A673 (cell line): ENCODE results near the gene SCAMP5. TPM values are rescaled to one million over a fixed set of nuclear protein-coding genes. Genes with fewer than 3 reads are reported as not detected.

Source experiments
- BruUV-seq: library from RNA; stranded (reverse); fragments of 400-500 nt; replicated peaks from 2 replicates; lab custom pipeline; 2021; lab: Mats Ljungman, UMichigan
- CTCF ChIA-PET: fragments of 300-600 bp; sonication (Branson Sonifier 250); formaldehyde crosslinking; loops from one replicate; lab custom pipeline; 2022; ENCODE audit warnings: antibody characterized with exemption; lab: Charles Lee
- POLR2A ChIA-PET: fragments of 300-600 bp; sonication (Branson Sonifier 250); formaldehyde crosslinking; loops from one replicate; lab custom pipeline; 2022; ENCODE audit warnings: antibody characterized with exemption; ENCODE audit not compliant: low non-redundant PET; lab: Charles Lee
- DNase-seq: peaks from one replicate; pipeline ENCODE4 v3.0.0-alpha.2; 2015; ENCODE audit warnings: low spot score
- H3K27ac ChIP-seq: fragments of 200-600 bp; sonication (generic); 2 replicates; pipeline ENCODE4 v1.5.1; 2016; ENCODE audit warnings: mixed run types, low read depth, mild to moderate bottlenecking, mixed read lengths, antibody characterized with exemption, low read length; ENCODE audit not compliant: poor library complexity, severe bottlenecking
- H3K27me3 ChIP-seq: fragments of 200-600 bp; sonication (generic); replicated peaks from 2 replicates; pipeline ENCODE4 v1.6.1; 2017; ENCODE audit warnings: mixed run types, low read depth, mild to moderate bottlenecking, mixed read lengths, antibody characterized with exemption, low read length; ENCODE audit not compliant: insufficient read depth, poor library complexity
- H3K36me3 ChIP-seq: fragments of 200-600 bp; sonication (generic); 2 replicates; pipeline ENCODE4 v1.6.1; 2016; ENCODE audit warnings: mixed run types, mild to moderate bottlenecking, mixed read lengths, antibody characterized with exemption, low read length; ENCODE audit not compliant: insufficient read depth, poor library complexity, severe bottlenecking
- H3K4me1 ChIP-seq: fragments of 200-600 bp; sonication (generic); 2 replicates; pipeline ENCODE4 v1.6.1; 2017; ENCODE audit warnings: mixed run types, mild to moderate bottlenecking, mixed read lengths, antibody characterized with exemption, low read length; ENCODE audit not compliant: insufficient read depth, poor library complexity, severe bottlenecking
- H3K4me3 ChIP-seq: fragments of 200-600 bp; sonication (generic); 2 replicates; pipeline ENCODE4 v1.5.1; 2016; ENCODE audit warnings: low read depth, mixed run types, mild to moderate bottlenecking, mixed read lengths, low read length; ENCODE audit not compliant: poor library complexity, severe bottlenecking
- H3K9me3 ChIP-seq: fragments of 200-600 bp; sonication (generic); 2 replicates; pipeline ENCODE4 v1.6.1; 2016; ENCODE audit warnings: mixed run types, low read depth, mild to moderate bottlenecking, mixed read lengths, antibody characterized with exemption, low read length; ENCODE audit not compliant: poor library complexity, severe bottlenecking
- EZH2 ChIP-seq: fragments of 200-600 bp; sonication (generic); IDR thresholded peaks from 2 replicates; pipeline ENCODE4 v1.6.1; 2017; ENCODE audit warnings: borderline replicate concordance, low read depth, mild to moderate bottlenecking, mixed read lengths, antibody characterized with exemption, low read length; ENCODE audit not compliant: poor library complexity, severe bottlenecking
- intact Hi-C: fragments of 100-400 bp; cut with micrococcal nuclease; formaldehyde crosslinking; loops from one replicate; pipeline ENCODE4 v1.10.0; 2022; ENCODE audit not compliant: unreplicated experiment
- total RNA-seq: library from RNA; stranded (reverse); gene quantifications from 2 replicates; pipeline ENCODE4 v1.2.3, GENCODE V29; 2021
- TF ChIP-seq, protein P1 (sequence below): fragments of 300-800, 200-600 bp; sonication (generic); conservative IDR thresholded peaks from 2 replicates; pipeline ENCODE4 v1.5.1; 2017; ENCODE audit warnings: low read depth, mild to moderate bottlenecking, antibody characterized with exemption, low read length, moderate library complexity, mixed read lengths

Gene SCAMP5
- total RNA-seq, 1 experiment from 2014 or later, result 3.8 TPM

DNA sequence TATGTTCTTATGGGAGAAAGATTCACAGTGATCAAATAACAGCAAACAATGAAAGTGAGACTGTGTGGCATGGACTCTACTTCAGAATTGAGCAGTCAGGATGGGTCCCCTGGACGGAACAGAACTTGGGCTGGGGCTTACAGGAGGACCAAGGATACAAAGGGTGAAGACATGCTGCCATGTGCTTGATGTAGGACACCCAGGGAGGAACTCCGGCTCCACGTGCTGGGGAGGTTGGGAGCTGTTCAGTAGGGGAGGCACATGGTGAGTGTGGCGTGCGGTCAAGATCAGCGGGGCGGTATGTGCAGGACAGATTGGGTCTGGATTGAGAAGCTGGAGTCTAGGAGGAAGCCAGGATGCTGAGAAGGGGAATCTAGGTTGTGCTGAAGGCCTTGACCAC lies 60.7 kb downstream of the SCAMP5 start:
- H3K4me1 ChIP-seq, result peaks cover 5% of the 10 kb centered on the region
- BruUV-seq, result no TSS peak
- DNase-seq, result no peak
- ChIA-PET CTCF (no interaction called here), POLR2A (no interaction called here)
- TF ChIP-seq, protein P1, sequence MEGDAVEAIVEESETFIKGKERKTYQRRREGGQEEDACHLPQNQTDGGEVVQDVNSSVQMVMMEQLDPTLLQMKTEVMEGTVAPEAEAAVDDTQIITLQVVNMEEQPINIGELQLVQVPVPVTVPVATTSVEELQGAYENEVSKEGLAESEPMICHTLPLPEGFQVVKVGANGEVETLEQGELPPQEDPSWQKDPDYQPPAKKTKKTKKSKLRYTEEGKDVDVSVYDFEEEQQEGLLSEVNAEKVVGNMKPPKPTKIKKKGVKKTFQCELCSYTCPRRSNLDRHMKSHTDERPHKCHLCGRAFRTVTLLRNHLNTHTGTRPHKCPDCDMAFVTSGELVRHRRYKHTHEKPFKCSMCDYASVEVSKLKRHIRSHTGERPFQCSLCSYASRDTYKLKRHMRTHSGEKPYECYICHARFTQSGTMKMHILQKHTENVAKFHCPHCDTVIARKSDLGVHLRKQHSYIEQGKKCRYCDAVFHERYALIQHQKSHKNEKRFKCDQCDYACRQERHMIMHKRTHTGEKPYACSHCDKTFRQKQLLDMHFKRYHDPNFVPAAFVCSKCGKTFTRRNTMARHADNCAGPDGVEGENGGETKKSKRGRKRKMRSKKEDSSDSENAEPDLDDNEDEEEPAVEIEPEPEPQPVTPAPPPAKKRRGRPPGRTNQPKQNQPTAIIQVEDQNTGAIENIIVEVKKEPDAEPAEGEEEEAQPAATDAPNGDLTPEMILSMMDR, result no peak
- no peak for TF ChIP-seq EZH2
- H3K27ac ChIP-seq, result no peak overlapping the region
- no peaks in the 10 kb centered on the region for H3K9me3 ChIP-seq
- no peaks in the 10 kb centered on the region for H3K27me3 ChIP-seq
- intact Hi-C loops, result no loop called here
- no peak overlapping the region for H3K4me3 ChIP-seq
- no peaks in the 10 kb centered on the region for H3K36me3 ChIP-seq

DNA sequence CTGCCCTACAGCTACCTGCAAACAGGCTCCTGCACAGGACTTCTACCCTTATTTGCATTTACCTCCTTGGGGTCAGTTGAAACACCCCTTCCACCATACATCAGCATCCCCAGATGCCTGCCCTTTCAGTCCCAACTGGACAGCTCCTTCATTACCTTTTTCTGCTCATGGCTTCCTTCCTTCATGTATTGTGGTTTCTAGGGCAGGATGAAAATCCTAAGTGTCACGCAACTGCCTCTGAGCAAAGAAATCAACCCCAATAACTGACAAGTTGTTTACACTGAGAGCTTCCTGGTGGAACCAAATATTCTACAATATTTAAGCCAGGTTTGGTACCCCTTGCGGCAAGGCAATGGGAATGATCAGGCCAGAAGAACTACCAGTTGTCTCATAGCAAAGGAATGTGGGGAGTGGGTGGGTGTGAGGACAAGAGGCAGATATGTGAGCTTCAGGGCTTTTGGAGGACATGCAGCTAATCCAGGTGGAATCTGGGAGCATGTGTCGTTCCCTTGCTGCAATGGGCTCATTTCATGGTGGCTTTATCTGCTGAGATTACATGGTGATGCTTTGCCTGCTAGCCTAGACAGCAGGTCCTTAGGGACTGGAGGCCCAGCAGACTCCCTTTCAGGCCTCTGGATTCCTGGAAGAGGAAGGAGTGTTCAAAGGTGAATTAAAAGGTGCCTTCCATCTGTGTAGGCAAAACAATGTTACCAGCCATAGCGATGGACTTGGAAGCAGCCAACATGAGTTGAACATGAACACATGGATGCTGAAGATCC lies 63.0 kb downstream of the SCAMP5 start:
- Histone ChIP-seq H3K27me3 (no peaks in the 10 kb centered on the region), H3K9me3 (no peaks in the 10 kb centered on the region), H3K4me1 (peaks cover 5% of the 10 kb centered on the region), H3K36me3 (no peaks in the 10 kb centered on the region), H3K4me3 (no peak overlapping the region), H3K27ac (no peak overlapping the region)
- no peak for DNase-seq
- intact Hi-C loops, result no loop called here
- ChIA-PET POLR2A (no interaction called here), CTCF (no interaction called here)
- BruUV-seq, result no TSS peak
- TF ChIP-seq EZH2, result no peak
- TF ChIP-seq, protein P1, result no peak

GRCh38 chr15:75059607-75060006 lies 64.2 kb downstream of the SCAMP5 start:
- CTCF ChIA-PET, result no interaction called here
- no peak overlapping the region for H3K27ac ChIP-seq
- POLR2A ChIA-PET, result no interaction called here
- DNase-seq, result no peak
- no peaks in the 10 kb centered on the region for H3K36me3 ChIP-seq
- intact Hi-C loops, result no loop called here
- TF ChIP-seq EZH2, result no peak
- TF ChIP-seq, protein P1, result no peak
- no TSS peak for BruUV-seq
- H3K4me3 ChIP-seq, result no peak overlapping the region
- H3K9me3 ChIP-seq, result no peaks in the 10 kb centered on the region
- peaks cover 5% of the 10 kb centered on the region for H3K4me1 ChIP-seq
- no peaks in the 10 kb centered on the region for H3K27me3 ChIP-seq
